Breast epithelium (tissue), 4 donors: ENCODE data around the gene STAG1. TPM values are rescaled to one million over a fixed set of nuclear protein-coding genes. Genes with fewer than 3 reads are reported as not detected.
"Not testable (repeated sequence)": the region's sequence is repeated elsewhere in the genome, so short reads cannot be mapped to it uniquely, and the experiment has no call there.

Source experiments
- DNase-seq, 2 donors: peaks; one replicate each; pipeline ENCODE4 v3.0.0-alpha.2; 2019; ENCODE audit warnings: low spot score in 2 of 2
- H3K27ac ChIP-seq, 2 donors: fragments of 200-600 bp; sonication (generic) in 1 of 2; one replicate each; pipeline ENCODE4 v1.5.1; 2016 to 2019; ENCODE audit warnings: mild to moderate bottlenecking in 1 of 2
- H3K27me3 ChIP-seq, 2 donors: fragments of 200-600 bp; sonication (generic) in 1 of 2; one replicate each; pipeline versions ENCODE4 v1.5.1 to v1.6.0; 2017 to 2019; ENCODE audit warnings: control low read depth in 1 of 2, mild to moderate bottlenecking in 1 of 2
- H3K36me3 ChIP-seq: fragments of 200-600 bp; one replicate; pipeline ENCODE4 v1.5.1; 2019
- H3K4me1 ChIP-seq, 2 donors: fragments of 200-600 bp; sonication (generic); one replicate each; pipeline ENCODE4 v1.5.1; 2016 to 2019; ENCODE audit warnings: control low read depth in 1 of 2
- H3K4me3 ChIP-seq, 3 donors: fragments of 200-600 bp; sonication (generic); 1 replicate in 2 of 3; 2 replicates in 1 of 3; pipeline ENCODE4 v1.5.1; 2016 to 2019; ENCODE audit warnings: mild to moderate bottlenecking in 3 of 3, moderate library complexity in 2 of 3
- H3K9me3 ChIP-seq, 2 donors: fragments of 200-600 bp; sonication (generic) in 1 of 2; one replicate each; pipeline ENCODE4 v1.5.1; 2016 to 2019; ENCODE audit warnings: control low read depth in 1 of 2
- POLR2A ChIP-seq: fragments of 450-650 bp; IDR thresholded peaks from one replicate; pipeline ENCODE4 v1.6.1; 2016; ENCODE audit warnings: antibody characterized with exemption, mild to moderate bottlenecking, moderate library complexity
- POLR2AphosphoS5 ChIP-seq, 3 donors: sonication (generic); formaldehyde crosslinking; IDR thresholded peaks; one replicate each; pipeline ENCODE4 v1.6.1; 2017; ENCODE audit warnings: antibody characterized with exemption in 3 of 3
- intact Hi-C: fragments of 100-400 bp; cut with DNase I; formaldehyde crosslinking; loops from one replicate; pipeline ENCODE4 v1.15.1; 2023; ENCODE audit warnings: low total_unique reads
- total RNA-seq, 3 donors: library from RNA; depleted of rRNA; stranded (reverse); fragments of >200 nt; gene quantifications; one replicate each; pipeline ENCODE4 v1.1.0, GENCODE V29; 2016
- TF ChIP-seq, protein P1 (sequence below), 3 donors: fragments of 450-650 bp; IDR thresholded peaks; one replicate each; pipeline ENCODE4 v1.5.1; 2016 to 2017; ENCODE audit warnings: antibody characterized with exemption in 3 of 3, mild to moderate bottlenecking in 3 of 3, moderate library complexity in 3 of 3

STAG1 gene
- total RNA-seq, 3 donors from 2014 or later = 54.4 to 83.7 (median 73.7) TPM

DNA sequence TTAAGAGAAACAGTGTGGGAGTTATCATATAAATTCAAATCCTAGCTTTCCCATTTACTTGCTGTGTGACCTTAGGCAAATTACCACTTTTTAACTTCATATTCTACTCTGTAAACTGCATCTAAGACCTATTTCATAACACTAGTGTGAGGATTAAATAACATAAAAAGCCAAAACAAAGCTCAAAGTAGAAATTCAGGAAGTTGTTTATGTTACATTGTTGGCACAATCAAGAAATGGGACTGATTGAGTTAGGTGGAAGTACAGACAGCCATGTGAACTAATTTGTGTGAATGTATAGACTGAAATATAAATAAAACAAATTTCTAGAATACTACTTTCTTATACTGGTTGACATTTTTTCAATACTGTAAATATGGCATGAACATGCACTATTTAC is 131.7 kb downstream of the STAG1 start:
- no peaks in the 10 kb centered on the region for H3K4me1 ChIP-seq
- no peak for TF ChIP-seq POLR2AphosphoS5 (IDR thresholded peaks at IDR 0.05)
- no peak overlapping the region for H3K27ac ChIP-seq
- DNase-seq = no peak
- intact Hi-C loops = no loop called here
- H3K9me3 ChIP-seq = no peaks in the 10 kb centered on the region
- no peak overlapping the region for H3K4me3 ChIP-seq
- no peaks in the 10 kb centered on the region for H3K36me3 ChIP-seq
- H3K27me3 ChIP-seq = no peaks in the 10 kb centered on the region

DNA sequence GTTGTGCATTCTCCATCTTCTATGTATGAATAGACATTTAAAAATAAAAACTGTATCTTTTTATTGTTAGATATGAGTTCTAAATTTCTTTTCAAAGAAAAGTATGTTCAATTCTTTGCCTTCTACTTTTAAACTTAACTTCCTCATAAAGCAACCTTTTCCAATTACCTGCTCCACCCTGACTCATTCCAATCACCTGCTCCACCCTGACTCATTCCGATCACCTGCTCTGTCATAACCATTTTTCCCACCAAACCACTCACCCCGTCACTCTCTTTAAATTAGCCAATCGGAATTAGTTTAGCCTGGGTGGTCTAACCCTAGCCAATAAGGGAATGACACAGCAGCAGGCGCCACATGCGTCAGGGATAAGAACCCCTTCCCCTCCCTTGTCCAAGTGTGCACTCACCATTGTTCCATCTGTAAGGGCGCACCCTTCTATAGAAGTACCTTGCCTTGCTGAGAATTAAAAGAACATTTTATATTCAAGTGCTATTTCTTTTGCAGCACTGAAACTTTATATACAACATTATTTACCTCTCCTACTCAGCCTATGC is 134.1 kb downstream of the STAG1 start:
- intact Hi-C loops, H3K27ac ChIP-seq, DNase-seq, H3K4me1 ChIP-seq, H3K27me3 ChIP-seq, H3K36me3 ChIP-seq, H3K4me3 ChIP-seq, H3K9me3 ChIP-seq: not testable (repeated sequence)

DNA sequence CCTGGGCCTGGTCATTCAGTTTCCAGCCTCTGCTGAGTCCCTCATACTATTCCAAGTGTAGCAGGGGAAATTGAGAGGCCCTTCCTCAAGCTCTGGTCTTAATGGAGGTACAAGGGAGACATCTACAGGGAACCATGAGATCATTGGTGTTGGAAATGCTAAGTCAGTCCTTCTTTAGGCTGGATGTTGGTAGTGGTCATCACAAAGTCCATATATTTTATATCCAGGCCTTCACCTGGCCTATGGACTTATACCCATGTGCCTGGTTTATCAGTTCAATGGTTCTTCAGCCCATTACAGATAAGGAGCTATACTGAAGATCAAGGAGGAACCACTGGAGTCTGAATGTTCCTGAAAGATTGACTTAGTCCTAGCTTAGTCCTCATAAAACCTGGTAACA is 135.0 kb downstream of the STAG1 start:
- no peak overlapping the region for H3K4me3 ChIP-seq
- no peaks in the 10 kb centered on the region for H3K9me3 ChIP-seq
- DNase-seq = no peak
- intact Hi-C loops = no loop called here
- no peaks in the 10 kb centered on the region for H3K27me3 ChIP-seq
- H3K36me3 ChIP-seq = no peaks in the 10 kb centered on the region
- TF ChIP-seq, protein P1, sequence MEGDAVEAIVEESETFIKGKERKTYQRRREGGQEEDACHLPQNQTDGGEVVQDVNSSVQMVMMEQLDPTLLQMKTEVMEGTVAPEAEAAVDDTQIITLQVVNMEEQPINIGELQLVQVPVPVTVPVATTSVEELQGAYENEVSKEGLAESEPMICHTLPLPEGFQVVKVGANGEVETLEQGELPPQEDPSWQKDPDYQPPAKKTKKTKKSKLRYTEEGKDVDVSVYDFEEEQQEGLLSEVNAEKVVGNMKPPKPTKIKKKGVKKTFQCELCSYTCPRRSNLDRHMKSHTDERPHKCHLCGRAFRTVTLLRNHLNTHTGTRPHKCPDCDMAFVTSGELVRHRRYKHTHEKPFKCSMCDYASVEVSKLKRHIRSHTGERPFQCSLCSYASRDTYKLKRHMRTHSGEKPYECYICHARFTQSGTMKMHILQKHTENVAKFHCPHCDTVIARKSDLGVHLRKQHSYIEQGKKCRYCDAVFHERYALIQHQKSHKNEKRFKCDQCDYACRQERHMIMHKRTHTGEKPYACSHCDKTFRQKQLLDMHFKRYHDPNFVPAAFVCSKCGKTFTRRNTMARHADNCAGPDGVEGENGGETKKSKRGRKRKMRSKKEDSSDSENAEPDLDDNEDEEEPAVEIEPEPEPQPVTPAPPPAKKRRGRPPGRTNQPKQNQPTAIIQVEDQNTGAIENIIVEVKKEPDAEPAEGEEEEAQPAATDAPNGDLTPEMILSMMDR (IDR thresholded peaks at IDR 0.05) = no peak
- TF ChIP-seq POLR2AphosphoS5 (IDR thresholded peaks at IDR 0.05) = no peak
- no peak for TF ChIP-seq POLR2A
- no peak overlapping the region for H3K27ac ChIP-seq
- no peaks in the 10 kb centered on the region for H3K4me1 ChIP-seq

DNA sequence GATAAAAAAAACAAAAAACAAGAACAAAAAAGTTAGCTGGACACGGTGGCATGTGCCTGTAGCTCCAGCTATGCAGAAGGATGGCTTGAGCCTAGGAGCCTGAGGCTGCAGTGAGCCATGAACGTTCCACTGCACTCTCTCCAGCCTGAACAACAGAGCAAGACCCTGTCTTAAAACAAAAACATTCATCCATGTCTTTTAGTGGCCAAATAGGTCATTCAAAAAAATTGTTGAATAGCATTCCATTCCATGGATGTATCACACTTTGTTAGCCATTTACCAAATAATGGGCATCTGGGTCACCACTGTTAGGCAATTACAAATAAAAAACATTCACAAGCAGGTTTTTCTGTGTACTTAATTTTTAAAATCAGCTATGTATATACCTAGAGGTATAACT is 139.7 kb downstream of the STAG1 start:
- H3K9me3 ChIP-seq = no peaks in the 10 kb centered on the region
- TF ChIP-seq POLR2A (no peak), POLR2AphosphoS5 (IDR thresholded peaks at IDR 0.05) (no peak)
- TF ChIP-seq, protein P1 (IDR thresholded peaks at IDR 0.05) = no peak
- H3K27ac ChIP-seq = no peak overlapping the region
- H3K4me1 ChIP-seq = no peaks in the 10 kb centered on the region
- no peaks in the 10 kb centered on the region for H3K36me3 ChIP-seq
- no peak overlapping the region for H3K4me3 ChIP-seq
- intact Hi-C loops = no loop called here
- DNase-seq = no peak
- no peaks in the 10 kb centered on the region for H3K27me3 ChIP-seq

DNA sequence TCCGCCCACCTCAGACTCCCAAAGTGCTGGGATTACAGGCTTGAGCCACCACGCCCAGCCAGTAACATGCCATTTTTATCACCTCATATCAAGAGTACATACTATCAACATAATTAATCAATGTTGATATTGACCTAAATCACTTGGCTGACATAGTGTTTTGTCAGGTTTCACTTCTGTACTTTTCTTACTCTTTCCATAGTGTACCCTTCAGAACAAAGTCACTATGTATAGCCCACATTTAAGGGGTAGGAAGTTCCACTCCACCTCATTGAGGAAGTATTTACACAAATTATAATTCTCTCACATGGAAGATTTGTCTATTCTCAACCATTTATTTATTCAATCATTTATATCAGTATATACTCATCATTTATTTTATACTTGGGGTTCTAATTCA is 145.2 kb downstream of the STAG1 start:
- no peak overlapping the region for H3K4me3 ChIP-seq
- TF ChIP-seq, protein P1 (IDR thresholded peaks at IDR 0.05) = no peak
- TF ChIP-seq POLR2A (no peak), POLR2AphosphoS5 (IDR thresholded peaks at IDR 0.05) (no peak)
- no peak overlapping the region for H3K27ac ChIP-seq
- no peaks in the 10 kb centered on the region for H3K36me3 ChIP-seq
- H3K4me1 ChIP-seq = no peaks in the 10 kb centered on the region
- no peaks in the 10 kb centered on the region for H3K27me3 ChIP-seq
- H3K9me3 ChIP-seq = no peaks in the 10 kb centered on the region
- no peak for DNase-seq
- intact Hi-C loops = no loop called here

DNA sequence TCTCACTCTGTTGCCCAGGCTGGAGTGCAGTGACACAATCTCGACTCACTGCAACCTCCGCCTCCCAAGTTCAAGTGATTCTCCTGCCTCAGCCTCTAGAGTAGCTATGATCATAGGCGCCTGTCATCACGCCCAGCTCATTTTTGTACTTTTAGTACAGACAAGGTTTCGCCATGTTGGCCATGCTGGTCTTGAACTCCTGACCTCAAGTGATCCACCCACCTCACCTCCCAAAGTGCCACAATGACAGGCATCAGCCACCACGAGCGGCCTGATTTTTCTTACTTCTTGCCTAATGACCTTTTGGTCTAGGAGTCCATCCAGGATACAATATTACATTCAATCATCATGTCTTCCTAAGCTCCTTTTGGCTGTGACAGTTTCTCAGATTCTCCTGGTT is 146.0 kb downstream of the STAG1 start:
- not testable (repeated sequence) for H3K27me3 ChIP-seq, H3K4me1 ChIP-seq

DNA sequence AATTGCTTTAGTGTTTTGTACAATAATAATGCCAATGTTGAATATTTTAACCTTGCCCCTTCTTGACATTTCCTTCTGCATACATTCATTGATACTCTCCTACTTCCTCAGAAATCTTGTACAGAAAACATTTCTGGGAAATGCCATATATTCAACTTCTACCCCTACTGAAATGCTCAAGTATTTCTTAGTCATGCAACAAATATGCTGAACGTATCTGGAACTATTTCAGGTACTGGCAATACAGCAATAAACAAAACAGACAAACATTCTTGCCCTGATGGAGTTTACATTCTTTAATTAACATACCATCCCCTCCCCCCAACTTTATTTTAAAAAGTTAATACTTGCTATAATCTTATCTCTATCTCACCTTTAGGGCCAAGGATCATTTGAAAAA is 147.2 kb downstream of the STAG1 start:
- H3K27ac ChIP-seq = no peak overlapping the region
- H3K36me3 ChIP-seq = no peaks in the 10 kb centered on the region
- H3K27me3 ChIP-seq = no peaks in the 10 kb centered on the region
- no peak for DNase-seq
- H3K9me3 ChIP-seq = no peaks in the 10 kb centered on the region
- H3K4me1 ChIP-seq = no peaks in the 10 kb centered on the region
- intact Hi-C loops = no loop called here
- no peak overlapping the region for H3K4me3 ChIP-seq
- TF ChIP-seq, protein P1 (IDR thresholded peaks at IDR 0.05) = no peak
- TF ChIP-seq POLR2A (no peak), POLR2AphosphoS5 (IDR thresholded peaks at IDR 0.05) (no peak)

More for the DNA sequence above, 146.0 kb downstream of the STAG1 start:
- H3K9me3 ChIP-seq, DNase-seq, intact Hi-C loops, H3K4me3 ChIP-seq, H3K27ac ChIP-seq, H3K36me3 ChIP-seq: not testable (repeated sequence)
